T-cell (primary cell): ENCODE results near the gene NAP1L2. TPM values are rescaled to one million over a fixed set of nuclear protein-coding genes. Genes with fewer than 3 reads are reported as not detected.

Experiments used
- ATAC-seq, 4 experiments: fragments of 200-7000 bp in 3 of 4; fragments of 150-1000 bp in 1 of 4; cut with Tn5 transposase; replicated peaks in 1 of 4; 1 replicate in 3 of 4; 2 replicates in 1 of 4; pipeline ENCODE4 v1.10.0; 2021; ENCODE audit warnings: moderate library complexity in 3 of 4, mild to moderate bottlenecking in 2 of 4, moderate number of reproducible peaks in 1 of 4
- CTCF ChIA-PET, 2 donors: fragments of 300-600 bp; sonication (Branson Sonifier 250); formaldehyde crosslinking; loops; one replicate each; lab custom pipeline; 2022; ENCODE audit warnings: antibody characterized with exemption in 2 of 2; lab: Charles Lee
- POLR2A ChIA-PET, 2 donors: fragments of 300-600 bp; sonication (Branson Sonifier 250); formaldehyde crosslinking; loops; one replicate each; lab custom pipeline; 2022; ENCODE audit warnings: antibody characterized with exemption in 2 of 2; lab: Charles Lee
- DNase-seq, 35 experiments: peaks; one replicate each; pipeline versions ENCODE4 v3.0.0 to v3.0.0-alpha.2; 2013 to 2023
- H3K27ac ChIP-seq: one replicate; pipeline ENCODE4 v1.5.1; 2013; ENCODE audit warnings: low read length
- H3K27me3 ChIP-seq, 2 experiments: replicated peaks in 1 of 2; 1 replicate in 1 of 2; 2 replicates in 1 of 2; pipeline versions ENCODE4 v1.6.1 to v1.7.0; 2013; ENCODE audit warnings: low read length in 1 of 2, mixed read lengths in 1 of 2; ENCODE audit not compliant: control insufficient read depth in 2 of 2, insufficient read depth in 2 of 2; ENCODE audit errors: extremely low read depth in 1 of 2
- H3K36me3 ChIP-seq, 2 donors: 1 replicate in 1 of 2; 2 replicates in 1 of 2; pipeline versions ENCODE4 v1.6.1 to v1.7.0; 2013; ENCODE audit warnings: low read length in 1 of 2; ENCODE audit not compliant: control insufficient read depth in 2 of 2, insufficient read depth in 1 of 2; ENCODE audit errors: extremely low read depth in 1 of 2
- H3K4me1 ChIP-seq, 2 experiments: 1 replicate in 1 of 2; 2 replicates in 1 of 2; pipeline versions ENCODE4 v1.6.1 to v1.7.0; 2013; ENCODE audit warnings: low read length in 2 of 2, mixed read lengths in 1 of 2; ENCODE audit not compliant: insufficient read depth in 2 of 2, control insufficient read depth in 1 of 2; ENCODE audit errors: extremely low read depth in 1 of 2
- H3K4me3 ChIP-seq, 2 donors: 1 replicate in 1 of 2; 2 replicates in 1 of 2; pipeline versions ENCODE4 v1.5.1 to v1.7.0; 2013; ENCODE audit warnings: mild to moderate bottlenecking in 2 of 2, low read length in 1 of 2, moderate library complexity in 1 of 2; ENCODE audit not compliant: control insufficient read depth in 1 of 2; ENCODE audit errors: extremely low read depth in 1 of 2
- H3K9me3 ChIP-seq: 2 replicates; pipeline ENCODE4 v1.7.0; 2013
- H3K27ac Mint-ChIP-seq, 2 donors: one replicate each; pipeline ENCODE4 v1.8.0; 2020 to 2021; ENCODE audit warnings: mild to moderate bottlenecking in 2 of 2, mixed read lengths in 2 of 2
- H3K27me3 Mint-ChIP-seq, 2 donors: one replicate each; pipeline ENCODE4 v1.8.0; 2021 to 2022; ENCODE audit warnings: mixed read lengths in 2 of 2
- H3K36me3 Mint-ChIP-seq: one replicate; pipeline ENCODE4 v1.8.0; 2021; ENCODE audit warnings: mixed read lengths
- H3K4me1 Mint-ChIP-seq, 3 donors: one replicate each; pipeline ENCODE4 v1.8.0; 2020 to 2022; ENCODE audit warnings: mixed read lengths in 3 of 3, mild to moderate bottlenecking in 1 of 3
- H3K4me3 Mint-ChIP-seq, 3 donors: one replicate each; pipeline ENCODE4 v1.8.0; 2020 to 2022; ENCODE audit warnings: mild to moderate bottlenecking in 3 of 3, mixed read lengths in 3 of 3, moderate library complexity in 3 of 3
- H3K9me3 Mint-ChIP-seq, 3 donors: one replicate each; pipeline ENCODE4 v1.8.0; 2020 to 2022; ENCODE audit warnings: mixed read lengths in 3 of 3
- WGBS: methylation state at CpG from one replicate; pipeline ENCODE4 v1.1.5; 2013; ENCODE audit warnings: missing lambda C conversion rate; ENCODE audit not compliant: insufficient coverage; 5-methylcytosine and 5-hydroxymethylcytosine counted together
- total RNA-seq, 35 experiments: library from RNA in 6 of 35; stranded (reverse) in 6 of 35; fragments of 120-200 nt in 1 of 35; gene quantifications; one replicate each; pipeline versions ENCODE4 v1.2.1 to v1.2.4 and lab custom pipeline; 2013 to 2026

The NAP1L2 gene
- total RNA-seq (10 to 100 TPM in 3 of 5 donors, 1 to 10 TPM in 2; 2.3 to 12.8 (median 11.1) TPM), total RNA-seq (lab: John Stamatoyannopoulos, UW) (1.9 to 26.7 (median 12.4) reads per million in 29 experiments)
- total RNA-seq (2013) = 9.0 TPM

GRCh38 chrX:73214426-73215094, at the start of gene NAP1L2:
NAP1L2 (minus strand) TSS chrX:73214851; CDS start chrX:73214492, 359 bp downstream.
- H3K4me3 ChIP-seq = peak within 1 kb of the TSS in 1 of 2 donors; percentile 60
- peaks cover 4 to 7% of the 10 kb centered on the region in 2 experiments for H3K27me3 ChIP-seq
- Mint-ChIP-seq H3K27me3 (peaks cover 3 to 28% of the 10 kb centered on the region in 2 donors), H3K4me3 (peak within 1 kb of the TSS; percentile 85 to 92 (median 88)), H3K9me3 (no peaks in the 10 kb centered on the region), H3K27ac (peak within 1 kb of the TSS; percentile 94), H3K36me3 (no peaks in the 10 kb centered on the region), H3K4me1 (peaks cover 0 to 30% (median 12%) of the 10 kb centered on the region in 3 donors)
- peak; percentile 88 to 93 (median 90) for ATAC-seq
- peak in 33 of 35 experiments; percentile 5 to 74 (median 28) for DNase-seq
- 6% methylated on average over 16 of the region's 30 CpGs for WGBS
- H3K36me3 ChIP-seq = no peaks in the 10 kb centered on the region
- no peaks in the 10 kb centered on the region for H3K9me3 ChIP-seq
- POLR2A ChIA-PET = no interaction called here
- CTCF ChIA-PET = interaction anchor here in 1 of 2 donors (1.1 kb wide), 1 partner anchor 938 kb away, joined by 3 read pairs; the partner anchor contains the start of gene RPS4X
- no peaks in the 10 kb centered on the region for H3K4me1 ChIP-seq
- peak within 1 kb of the TSS; percentile 65 for H3K27ac ChIP-seq

- peak in 1 of 35 experiments; percentile 25 for DNase-seq
- H3K4me1 Mint-ChIP-seq = no peaks in the 10 kb centered on the region
Measured at GRCh38 chrX:73262991-73263390, 48.3 kb upstream of the NAP1L2 start.

GRCh38 chrX:73239242-73239641, 24.6 kb upstream of the NAP1L2 start:
- Histone ChIP-seq H3K27ac (no peak overlapping the region), H3K4me3 (no peak overlapping the region), H3K4me1 (no peaks in the 10 kb centered on the region), H3K27me3 (peaks cover 0 to 3% of the 10 kb centered on the region in 2 experiments), H3K36me3 (no peaks in the 10 kb centered on the region), H3K9me3 (no peaks in the 10 kb centered on the region)
- ATAC-seq (no peak), DNase-seq (peak in 1 of 35 experiments; percentile 0)
- ChIA-PET POLR2A (no interaction called here), CTCF (no interaction called here)
- Mint-ChIP-seq H3K4me1 (no peaks in the 10 kb centered on the region), H3K27ac (peak overlapping the region in 1 of 2 donors; percentile 21), H3K9me3 (no peaks in the 10 kb centered on the region), H3K27me3 (peaks cover 0 to 13% of the 10 kb centered on the region in 2 donors), H3K36me3 (no peaks in the 10 kb centered on the region), H3K4me3 (no peak overlapping the region)
- 67% methylated on average over 1 of the region's 5 CpGs for WGBS

More at GRCh38 chrX:73262991-73263390, 48.3 kb upstream of the NAP1L2 start:
- Histone ChIP-seq H3K36me3 (no peaks in the 10 kb centered on the region), H3K27ac (no peak overlapping the region), H3K4me1 (no peaks in the 10 kb centered on the region), H3K4me3 (no peak overlapping the region), H3K9me3 (no peaks in the 10 kb centered on the region), H3K27me3 (no peaks in the 10 kb centered on the region)
- ChIA-PET POLR2A (no interaction called here), CTCF (no interaction called here)
- Mint-ChIP-seq H3K4me3 (no peak overlapping the region), H3K27me3 (peaks cover 0 to 50% of the 10 kb centered on the region in 2 donors), H3K36me3 (no peaks in the 10 kb centered on the region), H3K27ac (no peak overlapping the region), H3K9me3 (no peaks in the 10 kb centered on the region)
- WGBS = no CpG with 5 or more reads among the region's 2 CpGs
- no peak for ATAC-seq

GRCh38 chrX:73217621-73218020, 3.0 kb upstream of the NAP1L2 start:
- H3K27ac ChIP-seq = no peak overlapping the region
- ChIA-PET POLR2A (no interaction called here), CTCF (no interaction called here)
- no peaks in the 10 kb centered on the region for H3K4me1 ChIP-seq
- H3K4me1 Mint-ChIP-seq = peaks cover 0 to 21% (median 7%) of the 10 kb centered on the region in 3 donors
- no peaks in the 10 kb centered on the region for H3K36me3 ChIP-seq
- WGBS = no CpG with 5 or more reads among the region's 3 CpGs
- no peak overlapping the region for H3K4me3 Mint-ChIP-seq
- H3K9me3 Mint-ChIP-seq = peaks cover 0 to 8% (median 2%) of the 10 kb centered on the region in 3 donors
- peaks cover 3 to 34% of the 10 kb centered on the region in 2 donors for H3K27me3 Mint-ChIP-seq
- DNase-seq (no peak), ATAC-seq (no peak)
- peaks cover 4 to 7% of the 10 kb centered on the region in 2 experiments for H3K27me3 ChIP-seq
- H3K9me3 ChIP-seq = no peaks in the 10 kb centered on the region
- no peak overlapping the region for H3K4me3 ChIP-seq
- no peak overlapping the region for H3K27ac Mint-ChIP-seq
- no peaks in the 10 kb centered on the region for H3K36me3 Mint-ChIP-seq

GRCh38 chrX:73215246-73215645, 595 bp upstream of the NAP1L2 start:
- ATAC-seq = peak in 3 of 4 experiments; percentile 19 to 31 (median 23)
- peaks cover 0 to 30% (median 12%) of the 10 kb centered on the region in 3 donors for H3K4me1 Mint-ChIP-seq
- WGBS = no CpG with 5 or more reads among the region's 8 CpGs
- CTCF ChIA-PET = interaction anchor here in 1 of 2 donors (1.1 kb wide), 1 partner anchor 938 kb away, joined by 3 read pairs; the partner anchor contains the start of gene RPS4X
- no peaks in the 10 kb centered on the region for H3K9me3 Mint-ChIP-seq
- peak overlapping the region; percentile 85 to 92 (median 88) for H3K4me3 Mint-ChIP-seq
- Histone ChIP-seq H3K27ac (peak overlapping the region; percentile 65), H3K4me3 (peak overlapping the region in 1 of 2 donors; percentile 60), H3K27me3 (peaks cover 4 to 7% of the 10 kb centered on the region in 2 experiments), H3K36me3 (no peaks in the 10 kb centered on the region), H3K4me1 (no peaks in the 10 kb centered on the region), H3K9me3 (no peaks in the 10 kb centered on the region)
- H3K27me3 Mint-ChIP-seq = peaks cover 3 to 28% of the 10 kb centered on the region in 2 donors
- POLR2A ChIA-PET = no interaction called here
- H3K36me3 Mint-ChIP-seq = no peaks in the 10 kb centered on the region
- peak in 9 of 35 experiments; percentile 0 to 44 (median 5) for DNase-seq
- H3K27ac Mint-ChIP-seq = peak overlapping the region; percentile 94

GRCh38 chrX:73213734-73214425, 771 bp downstream of the NAP1L2 start:
- ChIA-PET POLR2A (no interaction called here), CTCF (interaction anchor here in 1 of 2 donors (1.1 kb wide), 1 partner anchor 937 kb away, joined by 3 read pairs; the partner anchor contains the start of gene RPS4X)
- no peaks in the 10 kb centered on the region for H3K4me1 ChIP-seq
- peak overlapping the region in 1 of 2 donors; percentile 60 for H3K4me3 ChIP-seq
- Mint-ChIP-seq H3K27me3 (peaks cover 3 to 28% of the 10 kb centered on the region in 2 donors), H3K9me3 (no peaks in the 10 kb centered on the region), H3K27ac (peak overlapping the region; percentile 94), H3K36me3 (no peaks in the 10 kb centered on the region), H3K4me1 (peaks cover 0 to 30% (median 12%) of the 10 kb centered on the region in 3 donors), H3K4me3 (peak overlapping the region; percentile 85 to 92 (median 88))
- DNase-seq = peak in 3 of 35 experiments; percentile 0 to 1 (median 0)
- ATAC-seq = no peak
- peak overlapping the region; percentile 65 for H3K27ac ChIP-seq
- H3K9me3 ChIP-seq = no peaks in the 10 kb centered on the region
- H3K36me3 ChIP-seq = no peaks in the 10 kb centered on the region
- peaks cover 4 to 7% of the 10 kb centered on the region in 2 experiments for H3K27me3 ChIP-seq
- WGBS = 11% methylated on average over 8 of the region's 18 CpGs
